ENCODE measurements around the gene IL36RN. TPM values are rescaled to one million over a fixed set of nuclear protein-coding genes. Genes with fewer than 3 reads are reported as not detected.

The IL36RN gene
- total RNA-seq, 4 donors from 2014 or later = 0.93 to 1.7 TPM; not detected in 2

- H3K4me3 ChIP-seq = no peak overlapping the region
- no peaks in the 10 kb centered on the region for H3K36me3 ChIP-seq
- H3K4me1 ChIP-seq = no peaks in the 10 kb centered on the region
- peaks cover 8% of the 10 kb centered on the region for H3K27me3 ChIP-seq
- TF ChIP-seq POLR2AphosphoS5 (IDR thresholded peaks at IDR 0.05) = no peak
- no peak for TF ChIP-seq EP300 (IDR thresholded peaks at IDR 0.05)
- no peak for TF ChIP-seq POLR2A (IDR thresholded peaks at IDR 0.05)
- no peak for TF ChIP-seq CTCF (IDR thresholded peaks at IDR 0.05)
- no peaks in the 10 kb centered on the region for H3K9me3 ChIP-seq
- 31% methylated on average over 1 of the region's 2 CpGs; no CpG with 5 or more reads in 1 of the 2 donors for WGBS, 2 donors (ENCODE audit: low coverage in 1 of 2)
- no peak overlapping the region for H3K27ac ChIP-seq
- ATAC-seq = no peak
Observed at GRCh38 chr2:113039158-113039557, 19.8 kb upstream of the IL36RN start.

GRCh38 chr2:113039719-113040118, 19.3 kb upstream of the IL36RN start:
- H3K9me3 ChIP-seq = no peaks in the 10 kb centered on the region
- H3K36me3 ChIP-seq = no peaks in the 10 kb centered on the region
- no peak overlapping the region for H3K27ac ChIP-seq
- TF ChIP-seq EP300 (IDR thresholded peaks at IDR 0.05) = no peak
- no peak for TF ChIP-seq POLR2A (IDR thresholded peaks at IDR 0.05)
- no peak for TF ChIP-seq CTCF (IDR thresholded peaks at IDR 0.05)
- no peak for TF ChIP-seq POLR2AphosphoS5 (IDR thresholded peaks at IDR 0.05)
- H3K27me3 ChIP-seq = peaks cover 6% of the 10 kb centered on the region
- H3K4me1 ChIP-seq = no peaks in the 10 kb centered on the region
- no peak overlapping the region for H3K4me3 ChIP-seq
- 35 to 59% methylated on average over 5 of the region's 5 CpGs for WGBS, 2 donors (ENCODE audit: low coverage in 1 of 2)
- ATAC-seq = no peak

GRCh38 chr2:113041871-113042270, 17.1 kb upstream of the IL36RN start:
- no peaks in the 10 kb centered on the region for H3K27me3 ChIP-seq
- no peak for ATAC-seq
- H3K27ac ChIP-seq = no peak overlapping the region
- no peaks in the 10 kb centered on the region for H3K9me3 ChIP-seq
- H3K4me1 ChIP-seq = no peaks in the 10 kb centered on the region
- 50 to 76% methylated on average over 3 to 5 of the region's 5 CpGs for WGBS, 2 donors (ENCODE audit: low coverage in 1 of 2)
- TF ChIP-seq CTCF (IDR thresholded peaks at IDR 0.05) (no peak), EP300 (IDR thresholded peaks at IDR 0.05) (no peak), POLR2A (IDR thresholded peaks at IDR 0.05) (no peak), POLR2AphosphoS5 (IDR thresholded peaks at IDR 0.05) (no peak)
- no peak overlapping the region for H3K4me3 ChIP-seq
- H3K36me3 ChIP-seq = no peaks in the 10 kb centered on the region

- peaks cover 4% of the 10 kb centered on the region for H3K27me3 ChIP-seq
- TF ChIP-seq CTCF (IDR thresholded peaks at IDR 0.05) (no peak), POLR2AphosphoS5 (IDR thresholded peaks at IDR 0.05) (no peak), EP300 (IDR thresholded peaks at IDR 0.05) (no peak), POLR2A (IDR thresholded peaks at IDR 0.05) (no peak)
- H3K36me3 ChIP-seq = no peaks in the 10 kb centered on the region
- no peak for ATAC-seq
- no peak overlapping the region for H3K4me3 ChIP-seq
- WGBS, 2 donors (ENCODE audit: low coverage in 1 of 2) = 86 to 89% methylated on average over 4 to 5 of the region's 5 CpGs
- no peak overlapping the region for H3K27ac ChIP-seq
- peaks cover 0 to 6% (median 0%) of the 10 kb centered on the region in 3 donors for H3K9me3 ChIP-seq
- H3K4me1 ChIP-seq = no peaks in the 10 kb centered on the region
Observed at GRCh38 chr2:113046465-113046864, 12.5 kb upstream of the IL36RN start.
